ENCODE results near the gene ENTPD5. TPM values are rescaled to one million over a fixed set of nuclear protein-coding genes. Genes with fewer than 3 reads are reported as not detected.
A peak's percentile ranks its signal among the peaks of the same experiment; 100 is the strongest.

The ENTPD5 gene
- total RNA-seq, 4 donors from 2014 or later: 8.1 to 12.6 (median 10.0) TPM

- TF ChIP-seq POLR2A (IDR thresholded peaks at IDR 0.05) (no peak), CTCF (IDR thresholded peaks at IDR 0.05) (peak; percentile 19 to 65 (median 44))
- H3K4me3 ChIP-seq (replicated peaks in 1 of 3): no peak overlapping the region
Measured at GRCh38 chr14:74038020-74038859, 19.2 kb upstream of the ENTPD5 start.

GRCh38 chr14:74035556-74035955 is 16.5 kb upstream of the ENTPD5 start:
- H3K36me3 ChIP-seq: no peaks in the 10 kb centered on the region
- 90 to 94% methylated on average over 4 of the region's 4 CpGs for WGBS, 2 donors
- no peaks in the 10 kb centered on the region for H3K27me3 ChIP-seq
- no peaks in the 10 kb centered on the region for H3K4me1 ChIP-seq
- intact Hi-C loops (cut with DNase I): no loop called here
- DNase-seq: no peak
- no peak overlapping the region for H3K4me3 ChIP-seq (replicated peaks in 1 of 3)
- TF ChIP-seq POLR2A (IDR thresholded peaks at IDR 0.05): no peak
- TF ChIP-seq CTCF (IDR thresholded peaks at IDR 0.05): no peak
- H3K9me3 ChIP-seq: no peaks in the 10 kb centered on the region
- H3K27ac ChIP-seq: no peak overlapping the region

More at GRCh38 chr14:74038020-74038859, 19.2 kb upstream of the ENTPD5 start:
- 69 to 71% methylated on average over 3 of the region's 3 CpGs for WGBS, 2 donors
- Histone ChIP-seq H3K9me3 (no peaks in the 10 kb centered on the region), H3K4me1 (no peaks in the 10 kb centered on the region), H3K36me3 (peaks cover 0 to 2% of the 10 kb centered on the region in 2 donors), H3K27ac (no peak overlapping the region), H3K27me3 (no peaks in the 10 kb centered on the region)
- intact Hi-C loops (cut with DNase I): no loop called here
- no peak for DNase-seq

- no peak for TF ChIP-seq CTCF (IDR thresholded peaks at IDR 0.05)
- no peak for TF ChIP-seq POLR2A (IDR thresholded peaks at IDR 0.05)
- H3K9me3 ChIP-seq: no peaks in the 10 kb centered on the region
- DNase-seq: no peak
- no peak overlapping the region for H3K27ac ChIP-seq
- 93 to 98% methylated on average over 3 of the region's 3 CpGs for WGBS, 2 donors
- no peaks in the 10 kb centered on the region for H3K36me3 ChIP-seq
- no peaks in the 10 kb centered on the region for H3K4me1 ChIP-seq
- no peaks in the 10 kb centered on the region for H3K27me3 ChIP-seq
- intact Hi-C loops (cut with DNase I): no loop called here
- H3K4me3 ChIP-seq (replicated peaks in 1 of 3): no peak overlapping the region
Measured at GRCh38 chr14:74034572-74034971, 15.5 kb upstream of the ENTPD5 start.

- TF ChIP-seq POLR2A (IDR thresholded peaks at IDR 0.05): no peak
- TF ChIP-seq CTCF (IDR thresholded peaks at IDR 0.05): no peak
- no peak overlapping the region for H3K4me3 ChIP-seq (replicated peaks in 1 of 3)
- H3K27me3 ChIP-seq: no peaks in the 10 kb centered on the region
- H3K4me1 ChIP-seq: no peaks in the 10 kb centered on the region
- H3K36me3 ChIP-seq: no peaks in the 10 kb centered on the region
- DNase-seq: no peak
- no peaks in the 10 kb centered on the region for H3K9me3 ChIP-seq
- no peak overlapping the region for H3K27ac ChIP-seq
- intact Hi-C loops (cut with DNase I): no loop called here
- WGBS, 2 donors: 91 to 98% methylated on average over 3 of the region's 3 CpGs
Measured at GRCh38 chr14:74029136-74029535, 10.0 kb upstream of the ENTPD5 start.

GRCh38 chr14:74022346-74022745 is 3.3 kb upstream of the ENTPD5 start:
- H3K36me3 ChIP-seq: no peaks in the 10 kb centered on the region
- WGBS, 2 donors: 88 to 92% methylated on average over 4 of the region's 4 CpGs
- no peaks in the 10 kb centered on the region for H3K9me3 ChIP-seq
- H3K27me3 ChIP-seq: no peaks in the 10 kb centered on the region
- no peak for DNase-seq
- H3K4me1 ChIP-seq: peaks cover 4 to 12% of the 10 kb centered on the region in 2 donors
- no peak for TF ChIP-seq POLR2A (IDR thresholded peaks at IDR 0.05)
- no peak for TF ChIP-seq CTCF (IDR thresholded peaks at IDR 0.05)
- intact Hi-C loops (cut with DNase I): no loop called here
- no peak overlapping the region for H3K27ac ChIP-seq
- no peak overlapping the region for H3K4me3 ChIP-seq (replicated peaks in 1 of 3)

All from thyroid gland (tissue), 4 donors.